HG03097 (cell line): ENCODE measurements around the gene PDLIM3.
"Not testable (repeated sequence)": the region's sequence is repeated elsewhere in the genome, so short reads cannot be mapped to it uniquely, and the experiment has no call there.

Source experiments
- ATAC-seq: cut with Tn5 transposase; IDR thresholded peaks from one replicate; pipeline ENCODE4 v1.9.1; 2021; ENCODE audit not compliant: unreplicated experiment, low FRiP score

The PDLIM3 gene, protein sequence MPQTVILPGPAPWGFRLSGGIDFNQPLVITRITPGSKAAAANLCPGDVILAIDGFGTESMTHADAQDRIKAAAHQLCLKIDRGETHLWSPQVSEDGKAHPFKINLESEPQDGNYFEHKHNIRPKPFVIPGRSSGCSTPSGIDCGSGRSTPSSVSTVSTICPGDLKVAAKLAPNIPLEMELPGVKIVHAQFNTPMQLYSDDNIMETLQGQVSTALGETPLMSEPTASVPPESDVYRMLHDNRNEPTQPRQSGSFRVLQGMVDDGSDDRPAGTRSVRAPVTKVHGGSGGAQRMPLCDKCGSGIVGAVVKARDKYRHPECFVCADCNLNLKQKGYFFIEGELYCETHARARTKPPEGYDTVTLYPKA

GRCh38 chr4:185534866-185535611 is at the start of gene PDLIM3:
Gene PDLIM3, minus strand, starts transcription at chr4:185535507. Its CDS starts 73 bp downstream, at chr4:185535434.
- ATAC-seq: no peak

- ATAC-seq: no peak
Measured at GRCh38 chr4:185583813-185584212, 48.5 kb upstream of the PDLIM3 start.

DNA sequence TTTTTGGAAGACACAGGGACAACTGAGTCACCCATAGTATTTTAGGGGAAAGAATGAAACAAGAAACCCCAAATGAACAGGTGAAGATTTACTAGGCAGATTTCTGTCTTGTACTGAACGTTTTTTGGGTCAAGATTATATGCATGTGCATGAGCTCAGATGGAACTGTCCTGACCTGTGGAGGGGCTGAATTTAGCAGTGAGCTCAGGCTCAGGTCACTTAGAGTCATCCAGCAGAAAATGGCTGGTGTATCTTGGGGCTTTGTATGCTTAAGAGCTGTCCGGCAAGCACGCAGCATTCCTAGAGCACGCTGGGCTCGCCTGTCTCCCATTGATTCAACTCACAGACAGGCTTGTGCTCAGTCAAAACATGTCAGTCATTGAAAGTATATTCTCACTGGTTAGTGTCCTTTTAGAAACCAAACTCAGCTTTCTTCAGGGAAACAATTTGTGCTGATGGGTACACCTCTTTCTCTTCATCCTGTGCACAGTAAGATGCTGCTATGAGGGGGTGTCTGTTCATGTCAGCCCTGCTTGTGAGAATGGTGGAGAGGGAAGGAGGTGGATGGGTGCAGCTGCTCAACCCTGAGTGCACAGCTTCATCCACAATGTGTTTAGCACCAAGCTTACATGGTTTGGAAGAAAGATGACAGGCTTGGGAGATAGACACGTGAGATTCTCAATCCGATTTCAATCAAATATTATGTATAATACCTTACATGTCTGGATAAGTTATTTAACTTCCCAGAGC is 47.5 kb upstream of the PDLIM3 start:
- no peak for ATAC-seq

GRCh38 chr4:185580699-185581098 is 45.4 kb upstream of the PDLIM3 start:
- no peak for ATAC-seq

DNA sequence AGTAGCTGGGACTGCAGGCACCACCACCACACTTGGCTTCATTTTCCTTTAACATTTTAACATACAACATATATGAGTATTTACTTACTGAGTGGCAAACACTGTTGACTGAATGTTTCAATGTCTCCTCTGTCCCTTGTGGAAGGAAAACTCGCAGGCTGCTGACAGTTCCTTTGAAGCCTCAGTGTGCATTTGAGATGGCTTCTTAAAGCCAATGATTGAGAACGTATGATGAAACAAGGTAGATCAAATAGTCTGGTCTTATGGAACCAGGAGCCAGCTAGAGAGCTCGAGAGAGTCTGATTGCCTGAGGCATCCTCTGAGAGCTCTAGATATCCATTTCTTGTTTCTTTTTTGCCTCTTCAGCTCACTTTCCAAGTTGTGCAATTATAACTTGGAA is 43.0 kb upstream of the PDLIM3 start:
- no peak for ATAC-seq

GRCh38 chr4:185576962-185577950 is 41.9 kb upstream of the PDLIM3 start:
- ATAC-seq: no peak

- no peak for ATAC-seq
Measured at GRCh38 chr4:185576314-185576961, 41.1 kb upstream of the PDLIM3 start.

DNA sequence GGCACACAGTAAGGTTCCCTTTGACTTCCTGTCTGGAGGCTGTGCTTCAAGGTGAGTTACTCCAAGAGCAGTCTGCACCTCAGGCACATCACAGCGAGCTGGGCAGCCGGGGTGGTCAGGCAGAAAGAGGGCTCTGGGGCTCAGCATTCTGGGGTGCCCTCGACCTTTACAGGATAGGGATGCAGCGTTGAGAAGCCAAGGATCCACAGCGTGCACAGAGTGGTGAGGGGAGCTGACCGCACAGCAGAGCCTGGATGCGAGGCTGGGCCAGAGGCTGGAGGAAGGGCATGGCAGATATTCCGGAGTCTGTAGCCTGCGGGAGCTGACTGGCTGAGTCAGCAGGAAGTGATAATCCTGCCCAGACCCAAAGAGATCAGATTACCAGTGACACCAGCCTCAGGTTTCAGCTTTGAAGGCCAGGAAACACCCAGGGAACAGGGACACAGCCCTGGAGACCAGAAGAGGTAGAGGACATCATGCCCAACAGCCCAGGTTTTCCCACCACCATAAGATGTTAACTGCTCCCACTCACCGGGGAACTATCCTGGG is 38.4 kb upstream of the PDLIM3 start:
- no peak for ATAC-seq

GRCh38 chr4:185570727-185571126 is 35.4 kb upstream of the PDLIM3 start:
- ATAC-seq: no peak

GRCh38 chr4:185567381-185568376 is 32.4 kb upstream of the PDLIM3 start:
- no peak for ATAC-seq

- no peak for ATAC-seq
Measured at GRCh38 chr4:185566972-185567371, 31.7 kb upstream of the PDLIM3 start.

- ATAC-seq: no peak
Measured at GRCh38 chr4:185566425-185566824, 31.1 kb upstream of the PDLIM3 start.

- no peak for ATAC-seq
Measured at GRCh38 chr4:185565696-185566095, 30.4 kb upstream of the PDLIM3 start.

DNA sequence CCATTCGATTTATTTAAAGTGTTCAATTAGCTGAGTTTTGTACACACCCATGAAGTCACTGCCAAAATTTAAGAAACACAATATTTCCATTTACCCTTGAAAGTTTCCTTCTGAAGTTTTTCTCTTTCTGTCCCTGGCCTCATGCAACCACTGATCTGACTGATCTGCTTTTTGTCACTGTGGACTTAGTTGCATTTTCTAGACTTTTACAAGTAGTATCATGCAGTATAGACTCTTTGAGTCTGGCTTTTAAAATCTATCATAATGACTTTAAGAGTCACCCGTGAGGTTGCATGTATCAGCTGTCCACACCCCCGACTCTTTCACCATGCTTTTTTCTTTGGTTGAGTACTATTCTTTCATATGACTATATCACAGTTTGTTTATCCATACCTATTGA is 29.0 kb upstream of the PDLIM3 start:
- ATAC-seq: no peak

- no peak for ATAC-seq
Measured at GRCh38 chr4:185562531-185562930, 27.2 kb upstream of the PDLIM3 start.

- no peak for ATAC-seq
Measured at GRCh38 chr4:185560316-185560715, 25.0 kb upstream of the PDLIM3 start.

- ATAC-seq: no peak
Measured at GRCh38 chr4:185559915-185560281, 24.6 kb upstream of the PDLIM3 start.

- not testable (repeated sequence) for ATAC-seq
Measured at GRCh38 chr4:185559251-185559914, 24.1 kb upstream of the PDLIM3 start.
